GM12878 (cell line): ENCODE measurements around the gene RAE1. TPM values are rescaled to one million over a fixed set of nuclear protein-coding genes. Genes with fewer than 3 reads are reported as not detected.

Source experiments
- ATAC-seq: fragments of 200-7000 bp; cut with Tn5 transposase; 3 replicates; pipeline ENCODE4 v1.9.1; 2020; ENCODE audit warnings: mild to moderate bottlenecking, moderate library complexity
- BruUV-seq: library from RNA; stranded (reverse); fragments of 400-500 nt; replicated peaks from 2 replicates; lab custom pipeline; 2021; lab: Mats Ljungman, UMichigan
- CTCF ChIA-PET: fragments of 300-600 bp; sonication (Branson Sonifier 250); formaldehyde crosslinking; extraction: SDS; loops from one replicate; lab custom pipeline; 2021; ENCODE audit warnings: inconsistent platforms; lab: Yijun Ruan, JAX
- POLR2A ChIA-PET: fragments of 350-600 bp; formaldehyde crosslinking; extraction: SDS; loops from one replicate; lab custom pipeline; 2021; ENCODE audit warnings: inconsistent platforms; lab: Charles Lee
- RAD21 ChIA-PET: fragments of 300-600 bp; sonication (Branson Sonifier 250); formaldehyde crosslinking; loops from one replicate; lab custom pipeline; 2023; ENCODE audit warnings: antibody characterized with exemption; ENCODE audit not compliant: unreplicated experiment; lab: Charles Lee
- SMC1A ChIA-PET: fragments of 300-600 bp; sonication (Branson Sonifier 250); formaldehyde crosslinking; loops from one replicate; lab custom pipeline; 2023; ENCODE audit not compliant: unreplicated experiment, uncharacterized antibody; lab: Charles Lee
- DNase-seq: peaks from one replicate; pipeline ENCODE4 v3.0.0-alpha.2; 2011; ENCODE audit warnings: low read depth, low spot score
- FAIRE-seq: peaks from 3 replicates; lab custom pipeline; 2011; peaks lifted over from hg19 to GRCh38; lab: Jason Lieb, UNC
- H2AFZ ChIP-seq: 2 replicates; pipeline ENCODE4 v1.6.0; 2011; ENCODE audit warnings: low read depth, low read length, control low read depth; ENCODE audit not compliant: control insufficient read depth
- H3K27ac ChIP-seq: 2 replicates; pipeline ENCODE4 v1.5.1; 2011; ENCODE audit warnings: control low read depth; ENCODE audit not compliant: control insufficient read depth, insufficient read depth
- H3K27me3 ChIP-seq, 2 experiments: replicated peaks in 1 of 2; 2 replicates each; pipeline versions ENCODE4 v1.6.0 to v1.6.1; 2011; ENCODE audit warnings: low read length in 1 of 2; ENCODE audit not compliant: control insufficient read depth in 2 of 2, insufficient read depth in 2 of 2
- H3K36me3 ChIP-seq, 2 experiments: 2 replicates each; pipeline ENCODE4 v1.5.1; 2011; ENCODE audit warnings: low read length in 1 of 2; ENCODE audit not compliant: control insufficient read depth in 2 of 2, insufficient read depth in 2 of 2
- H3K4me1 ChIP-seq: 2 replicates; pipeline ENCODE4 v1.6.1; 2011; ENCODE audit warnings: mild to moderate bottlenecking, low read length, moderate library complexity, mixed read lengths; ENCODE audit not compliant: control insufficient read depth, insufficient read depth
- H3K4me2 ChIP-seq: 2 replicates; pipeline ENCODE4 v1.6.0; 2011; ENCODE audit warnings: control low read depth; ENCODE audit not compliant: control insufficient read depth, insufficient read depth
- H3K4me3 ChIP-seq: fragments of 200-600 bp; sonication (generic); 2 replicates; pipeline ENCODE4 v1.5.1; 2016
- H3K79me2 ChIP-seq: 2 replicates; pipeline ENCODE4 v1.6.0; 2011; ENCODE audit warnings: low read length; ENCODE audit not compliant: control insufficient read depth, insufficient read depth
- H3K9ac ChIP-seq: 2 replicates; pipeline ENCODE4 v1.8.0; 2011; ENCODE audit warnings: low read length, control low read depth, mixed read lengths; ENCODE audit not compliant: control insufficient read depth, insufficient read depth
- H3K9me3 ChIP-seq: replicated peaks from 3 replicates; pipeline ENCODE4 v1.5.1; 2011; ENCODE audit warnings: mild to moderate bottlenecking, low read length; ENCODE audit not compliant: control insufficient read depth, insufficient read depth
- H4K20me1 ChIP-seq: 2 replicates; pipeline ENCODE4 v1.6.0; 2011; ENCODE audit not compliant: control insufficient read depth, insufficient read depth
- BRCA1 ChIP-seq: IDR thresholded peaks from 2 replicates; pipeline ENCODE4 v1.6.1; 2011; ENCODE audit warnings: low read depth, low read length, improper control_type of control experiment
- NFIC ChIP-seq: IDR thresholded peaks from 2 replicates; pipeline ENCODE4 v1.6.1; 2012; ENCODE audit warnings: low read depth, mild to moderate bottlenecking, inconsistent platforms, low read length, moderate library complexity
- RUNX3 ChIP-seq: IDR thresholded peaks from 2 replicates; pipeline ENCODE4 v1.6.1; 2012; ENCODE audit warnings: low read length, inconsistent platforms
- SREBF2 ChIP-seq: IDR thresholded peaks from 2 replicates; pipeline ENCODE4 v1.6.1; 2012; ENCODE audit warnings: mild to moderate bottlenecking, low read length
- TAF1 ChIP-seq: IDR thresholded peaks from 2 replicates; pipeline ENCODE4 v1.6.1; 2011; ENCODE audit warnings: mild to moderate bottlenecking, low read depth, low read length, borderline replicate concordance
- ZNF207 ChIP-seq: fragments of 450-650 bp; IDR thresholded peaks from 2 replicates; pipeline ENCODE4 v1.6.1; 2014; ENCODE audit warnings: antibody characterized with exemption, mild to moderate bottlenecking, borderline replicate concordance
- ZNF592 ChIP-seq: fragments of 450-650 bp; IDR thresholded peaks from 2 replicates; pipeline ENCODE4 v1.6.1; 2017; ENCODE audit warnings: mild to moderate bottlenecking, moderate library complexity
- WGBS: methylation state at CpG from one replicate; pipeline ENCODE4 v1.1.6; 2016; ENCODE audit warnings: low lambda C conversion rate; ENCODE audit not compliant: insufficient replicate concordance, insufficient coverage; ENCODE audit errors: missing lambda C conversion rate; 5-methylcytosine and 5-hydroxymethylcytosine counted together
- in situ Hi-C: fragments of 300-500 bp; cut with MboI; formaldehyde crosslinking; loops from 9 replicates; pipeline ENCODE4 v1.14.3; 2018; ENCODE audit warnings: mixed read lengths
- intact Hi-C: fragments of 100-400 bp; cut with micrococcal nuclease; formaldehyde crosslinking; loops from one replicate; pipeline ENCODE4 v1.14.2; 2022; ENCODE audit not compliant: unreplicated experiment
- polyA plus RNA-seq, 11 experiments: library from polyadenylated mRNA; depleted of rRNA in 4 of 11; unstranded in 6 of 11; stranded (reverse) in 5 of 11; fragments of >200 nt; fragmentation: Nextera tagmentation in 4 of 11; fragmentation: Illumina TruSeq in 1 of 11; extraction: Ambion mirVana in 4 of 11; extraction: Trizol in 1 of 11; gene quantifications; 1 replicate in 1 of 11; 2 replicates in 10 of 11; pipeline versions ENCODE4 v1.2.1 to v1.2.3, GENCODE V29; 2011 to 2016; ENCODE audit warnings: inconsistent platforms in 2 of 11, missing spikeins in 2 of 11, low read depth in 1 of 11
- total RNA-seq, 4 experiments: library from RNA; depleted of rRNA in 3 of 4; stranded (reverse); fragments of >200 nt in 3 of 4; fragmentation: Illumina TruSeq in 1 of 4; extraction: Trizol in 1 of 4; gene quantifications; 2 replicates each; pipeline versions ENCODE4 v1.2.1 to v1.2.3, GENCODE V29; 2013 to 2021

The RAE1 gene
- total and polyA plus RNA-seq, 10 of the 15 experiments (the other 5 are each of a cell fraction or from before 2014, with no cell fraction given): 28.7 to 107 (median 49.3) TPM

- Histone ChIP-seq H3K27ac (no peak overlapping the region), H3K4me2 (no peak overlapping the region), H3K79me2 (no peaks in the 10 kb centered on the region), H3K4me3 (no peak overlapping the region), H3K36me3 (peaks cover 7 to 8% of the 10 kb centered on the region in 2 experiments; a peak in 3 of 4 replicates), H3K9ac (no peak overlapping the region), H3K9me3 (no peaks in the 10 kb centered on the region), H2AFZ (no peak overlapping the region), H4K20me1 (no peaks in the 10 kb centered on the region), H3K4me1 (peaks cover 7% of the 10 kb centered on the region), H3K27me3 (no peaks in the 10 kb centered on the region)
- ChIA-PET POLR2A (interaction anchor here (0.6 kb wide), 2 partner anchors 8 to 56 kb away, joined by 3 to 4 read pairs; no protein-coding TSS in a partner anchor), SMC1A (interaction anchor here (1.2 to 7.1 kb wide), 5 partner anchors 15 to 115 kb away, joined by 4 to 48 read pairs (median 33); no protein-coding TSS in a partner anchor), CTCF (interaction anchor here (0.6 to 5.6 kb wide), 7 partner anchors 9 to 226 kb away, joined by 4 to 47 read pairs (median 6); no protein-coding TSS in a partner anchor), RAD21 (interaction anchor here (1.2 to 2.9 kb wide), 4 partner anchors 9 to 115 kb away, joined by 5 to 18 read pairs (median 8); partner anchors contain the start of gene RBM38)
- in situ Hi-C loops: loop anchor here (10.0 to 25.0 kb wide), 2 partner anchors 821 to 1279 kb away; partner anchors contain the start of gene STX16
- DNase-seq: no peak
- TF ChIP-seq ZNF592: no peak
- TF ChIP-seq TAF1: no peak
- TF ChIP-seq NFIC: no peak
- TF ChIP-seq SREBF2: no peak
- TF ChIP-seq BRCA1: no peak
- no peak for TF ChIP-seq ZNF207
- no peak for TF ChIP-seq RUNX3
- WGBS: 97% methylated on average over 18 of the region's 20 CpGs
- BruUV-seq: no TSS peak
- intact Hi-C loops: loop anchor here (2.0 kb wide), 1 partner anchor 209 kb away; no protein-coding TSS in a partner anchor
- FAIRE-seq: no peak
- ATAC-seq: no peak
Observed at GRCh38 chr20:57383447-57384347, 32.6 kb downstream of the RAE1 start.
